Dedifferentiated amniotic fluid mesenchymal stem cell (primary cell): ENCODE data around the gene NFASC.

Experiments
- DNase-seq: peaks from one replicate; pipeline ENCODE4 v3.0.0-alpha.2; 2016; ENCODE audit errors: extremely low spot score

NFASC gene

DNA sequence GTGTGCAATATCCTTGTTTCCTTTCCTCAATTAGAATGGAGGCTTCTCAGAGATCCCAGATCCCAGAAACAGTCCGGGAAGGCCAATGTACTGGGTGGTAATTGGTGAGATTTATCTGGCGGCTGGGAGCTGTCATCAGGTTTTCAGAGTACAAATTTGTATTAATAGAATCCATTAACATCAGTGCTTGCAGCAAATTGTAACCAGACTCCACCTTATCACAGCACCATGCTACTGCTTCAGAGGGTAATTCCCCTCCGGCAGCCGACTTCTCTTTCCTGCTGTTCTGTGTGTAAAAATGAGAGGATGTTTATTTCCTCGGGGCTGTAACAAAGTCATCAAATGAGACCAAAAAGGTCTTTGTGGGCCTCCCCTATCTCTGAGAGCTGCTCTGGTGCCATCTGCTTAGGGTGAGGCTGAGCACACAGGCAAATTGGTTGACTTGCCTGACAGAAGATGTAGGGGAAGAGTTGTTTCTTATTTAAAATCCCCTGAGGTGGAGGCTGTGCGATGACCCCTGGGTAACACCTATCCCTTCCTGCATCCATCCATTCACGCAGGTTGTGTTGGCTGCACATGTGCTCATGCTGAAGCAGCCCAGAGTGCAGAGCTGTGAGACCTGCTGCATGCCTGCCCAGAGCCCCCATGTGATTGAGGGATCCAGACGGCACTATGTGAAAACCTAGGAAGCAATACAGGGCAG is 19.2 kb downstream of the NFASC start:
- no peak for DNase-seq

DNA sequence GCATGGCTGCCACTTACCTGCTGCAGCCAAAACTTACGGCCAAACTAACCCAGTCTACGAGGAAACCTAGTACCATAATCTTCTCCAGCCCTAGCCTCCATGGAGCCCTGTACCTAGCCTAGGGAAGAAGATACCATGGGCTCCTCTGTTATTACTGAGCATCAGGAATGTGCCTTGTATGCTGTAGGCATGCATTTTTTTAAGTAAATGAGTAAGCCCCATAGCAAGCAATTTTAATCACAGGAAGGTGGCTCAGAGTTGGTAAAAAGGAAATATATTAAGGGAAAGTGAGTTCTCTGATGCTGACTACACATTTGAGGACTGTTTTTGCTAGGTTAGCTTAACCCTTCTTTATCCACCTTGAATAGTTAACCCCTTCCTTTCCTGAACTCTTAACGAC is 21.2 kb downstream of the NFASC start:
- no peak for DNase-seq

DNA sequence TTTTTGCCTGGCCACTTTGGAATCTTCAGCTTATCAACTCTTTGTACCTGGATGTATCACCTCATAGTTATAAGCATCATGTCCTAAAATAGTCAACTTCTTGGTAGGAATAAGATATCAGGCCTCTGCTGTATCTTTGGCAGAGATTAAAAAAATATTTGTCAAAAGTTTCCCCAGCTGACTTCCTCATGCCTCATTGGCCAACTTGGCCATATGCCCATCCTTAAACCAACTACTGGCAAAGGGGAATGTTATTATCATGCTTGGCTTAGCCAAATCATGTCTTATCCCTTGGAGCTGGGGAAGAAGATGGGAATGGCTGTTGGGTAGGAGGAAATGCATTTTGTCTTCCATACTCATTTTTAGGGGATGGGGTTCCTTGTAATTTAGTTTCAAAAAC is 23.4 kb downstream of the NFASC start:
- DNase-seq, result no peak

DNA sequence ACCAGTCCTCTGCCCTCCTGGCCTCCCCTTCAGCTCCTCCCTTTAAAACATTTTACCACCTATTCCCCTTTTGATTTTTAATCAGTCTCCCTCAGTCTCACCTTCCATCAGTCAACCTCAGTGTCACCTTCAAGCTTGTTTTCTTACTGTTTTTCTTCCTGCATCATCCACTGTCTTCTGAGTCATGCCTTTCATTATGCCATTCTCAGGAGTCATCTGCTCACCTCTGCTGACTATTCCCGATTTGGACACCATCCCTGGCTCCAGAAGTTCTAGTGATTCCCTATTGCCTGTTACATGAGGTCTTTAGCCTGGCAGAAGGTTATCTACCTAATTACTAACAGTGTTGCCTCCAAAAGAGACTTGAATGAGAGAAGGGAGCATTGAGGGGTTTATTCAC is 23.9 kb downstream of the NFASC start:
- DNase-seq, result no peak

DNA sequence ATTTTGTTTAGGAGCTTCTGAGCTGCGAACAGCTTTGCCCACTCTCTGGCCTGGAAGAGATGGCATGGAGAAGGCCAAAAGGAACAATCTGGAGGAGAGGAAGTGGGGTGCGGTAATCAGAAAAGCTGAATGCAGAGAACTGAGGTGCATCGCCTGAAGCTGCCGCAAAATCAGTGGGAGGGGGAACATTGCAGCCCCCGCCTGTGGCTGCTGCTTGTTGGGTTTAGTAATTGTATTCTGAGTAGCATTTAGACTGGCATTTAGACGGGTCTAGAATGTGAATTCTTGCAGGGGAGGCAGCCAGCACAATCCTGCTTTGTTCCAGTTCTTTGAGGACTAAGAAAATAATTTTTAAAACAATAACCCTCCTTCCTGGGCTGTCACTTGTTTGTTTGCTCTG is 25.4 kb downstream of the NFASC start:
- no peak for DNase-seq

DNA sequence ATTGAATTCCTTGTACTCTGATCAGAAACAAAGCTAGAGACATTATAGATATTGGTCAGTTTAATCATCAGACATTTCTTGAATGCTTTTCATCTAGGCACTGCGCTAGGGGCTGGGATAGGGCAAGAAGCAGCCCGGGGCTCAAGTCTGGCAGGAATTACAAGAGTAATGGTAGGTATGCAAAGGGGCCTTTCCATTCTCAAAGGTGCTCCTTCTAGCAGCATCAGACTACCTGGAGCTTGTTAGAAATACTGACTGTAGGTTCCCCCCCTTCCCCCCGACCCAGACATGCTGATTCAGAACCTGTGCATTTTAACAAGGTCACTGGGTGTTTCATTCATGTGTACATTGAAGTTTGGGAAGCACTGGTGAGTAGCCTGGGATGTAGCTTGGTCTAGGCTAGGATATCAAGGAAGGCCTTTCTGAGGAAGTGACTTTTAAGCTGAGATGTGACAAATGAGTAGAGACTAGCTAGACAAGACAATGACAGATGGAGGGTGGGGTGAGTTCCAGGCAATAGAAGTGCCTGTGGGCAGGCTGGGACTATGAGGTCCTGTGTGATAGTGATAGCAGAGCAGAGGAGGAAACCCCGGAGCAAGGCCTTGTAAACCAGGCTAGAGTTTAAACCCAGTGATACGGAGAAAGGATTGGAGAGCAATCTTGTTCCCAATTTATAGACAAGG is 26.3 kb downstream of the NFASC start:
- no peak for DNase-seq

DNA sequence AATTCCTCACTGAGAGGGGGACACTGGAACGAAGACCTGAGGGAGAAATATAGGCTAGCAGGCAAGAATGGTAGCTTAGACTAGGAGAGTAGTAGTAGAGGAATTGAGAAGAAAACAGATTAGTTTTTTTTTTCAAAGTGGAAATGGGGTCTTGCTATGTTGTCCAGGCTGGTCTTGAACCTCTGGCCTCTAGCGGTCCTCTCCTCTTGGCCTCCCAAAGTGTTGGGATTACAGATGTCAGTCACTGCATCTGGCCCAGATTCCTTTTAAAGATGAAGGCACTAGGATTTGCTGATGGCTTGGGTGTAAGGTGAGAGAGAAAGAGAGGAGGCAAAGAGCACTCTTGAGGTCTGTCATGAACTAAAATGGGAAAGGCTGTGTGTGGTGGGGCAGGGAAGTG is 30.1 kb downstream of the NFASC start:
- DNase-seq, result no peak

DNA sequence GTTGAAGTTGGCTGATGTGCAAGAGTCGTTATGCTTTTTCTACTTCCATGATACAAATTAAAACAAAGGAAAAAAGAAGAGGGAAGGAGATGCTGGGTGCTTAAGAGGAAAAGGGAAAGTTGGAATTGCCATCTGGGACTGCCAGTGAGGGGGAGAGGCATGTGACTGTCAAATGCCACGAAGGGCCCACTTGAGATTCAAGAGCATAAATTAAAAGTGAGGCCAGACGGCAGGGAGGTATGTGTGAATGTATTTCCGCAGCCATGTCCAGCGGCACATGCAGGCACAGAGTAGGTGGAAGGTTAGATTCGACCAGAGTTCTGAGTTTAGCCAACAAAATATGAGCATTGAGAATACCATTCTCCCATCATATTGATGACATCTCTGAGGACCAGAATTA is 32.0 kb downstream of the NFASC start:
- no peak for DNase-seq

DNA sequence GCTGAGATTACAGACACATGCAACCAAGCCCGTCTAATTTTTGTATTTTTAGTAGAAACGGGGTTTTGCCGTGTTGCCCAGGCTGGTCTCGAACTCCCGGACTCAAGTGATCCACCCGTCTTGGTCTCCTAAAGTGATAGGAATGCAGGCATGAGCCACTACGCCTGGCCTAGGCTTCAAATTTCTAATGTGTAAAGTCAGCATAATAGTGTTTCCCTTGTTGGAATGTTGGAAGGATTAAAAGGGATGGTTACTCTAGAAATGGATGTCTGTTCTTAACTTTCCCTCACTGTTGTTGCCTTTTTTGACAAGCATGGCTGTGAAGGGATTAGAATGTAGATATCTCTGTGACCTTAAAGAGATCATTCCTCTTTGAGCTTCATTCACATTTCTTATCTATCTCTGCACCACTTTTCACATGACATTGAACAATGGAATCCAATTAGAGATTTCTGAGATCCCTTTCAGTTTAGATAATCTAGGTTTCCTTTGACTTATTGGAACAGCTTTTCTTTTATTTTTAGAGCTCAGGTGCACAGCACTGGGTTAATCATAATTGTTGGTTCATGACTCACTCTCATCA is 33.7 kb downstream of the NFASC start:
- no peak for DNase-seq

DNA sequence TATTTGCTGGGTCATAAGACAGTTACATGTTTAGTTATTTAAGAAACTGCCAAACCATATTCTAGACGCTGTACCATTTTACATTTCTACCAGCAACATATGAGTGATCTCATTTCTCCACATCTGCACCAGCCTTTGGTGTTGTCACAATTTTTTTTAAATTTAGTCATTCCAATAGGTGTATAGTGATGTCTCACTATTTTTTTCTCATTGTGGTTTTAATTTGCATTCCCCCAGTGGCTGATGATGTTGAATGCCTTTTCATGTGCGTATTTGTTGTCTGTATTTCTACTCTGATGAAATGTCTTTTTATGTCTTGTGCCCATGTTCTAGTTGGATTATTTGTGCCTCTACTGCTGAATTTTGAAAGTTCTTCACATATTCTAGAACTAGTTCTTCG is 38.4 kb downstream of the NFASC start:
- no peak for DNase-seq

DNA sequence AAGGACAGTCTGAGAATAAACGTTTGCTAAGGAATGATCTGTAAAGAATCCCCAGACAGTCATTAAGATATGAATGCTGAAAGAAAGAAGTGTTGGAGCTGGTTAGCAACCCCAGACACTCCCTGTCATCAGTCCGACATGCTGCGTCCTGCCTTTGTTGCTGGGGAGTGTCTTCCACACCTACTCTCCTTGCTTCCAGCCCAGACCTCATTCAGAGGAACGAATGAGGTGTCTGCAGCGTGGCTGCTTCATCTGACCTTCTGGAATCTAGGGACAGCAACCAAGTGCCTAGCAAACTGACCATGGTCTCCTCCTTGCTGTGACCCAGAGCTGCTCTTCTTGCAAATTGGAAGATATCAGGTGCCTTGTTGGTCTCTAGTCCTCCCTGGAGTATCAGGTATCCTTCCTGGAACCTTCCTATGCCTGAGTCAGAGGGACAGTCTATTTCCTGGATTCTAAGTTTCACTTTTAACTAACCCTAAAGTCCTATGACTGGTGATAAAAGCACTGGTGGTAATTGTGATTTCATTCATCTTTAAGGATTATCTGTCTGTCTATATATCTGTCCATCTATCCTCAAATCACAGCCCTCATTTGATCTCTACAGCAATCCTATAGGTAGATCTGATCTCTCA is 45.3 kb downstream of the NFASC start:
- DNase-seq, result no peak

DNA sequence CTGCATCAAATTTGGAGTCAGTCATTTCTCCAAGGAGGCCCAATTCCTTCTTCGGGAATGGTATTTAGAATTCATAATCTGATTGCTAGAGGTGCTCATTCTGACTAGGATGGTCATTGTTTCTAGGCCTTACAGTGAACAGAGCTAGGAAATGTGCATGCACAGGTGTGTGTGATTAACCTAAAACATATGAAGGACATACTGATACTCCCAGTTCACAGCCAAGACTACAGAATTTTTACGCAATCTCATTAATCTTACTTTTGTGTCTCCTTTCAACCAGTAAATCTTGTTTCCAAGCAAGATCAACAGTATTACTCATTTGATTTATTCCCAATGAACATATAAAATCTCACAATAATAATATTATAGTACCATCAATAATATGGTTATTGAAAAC is 47.1 kb downstream of the NFASC start:
- DNase-seq, result no peak

DNA sequence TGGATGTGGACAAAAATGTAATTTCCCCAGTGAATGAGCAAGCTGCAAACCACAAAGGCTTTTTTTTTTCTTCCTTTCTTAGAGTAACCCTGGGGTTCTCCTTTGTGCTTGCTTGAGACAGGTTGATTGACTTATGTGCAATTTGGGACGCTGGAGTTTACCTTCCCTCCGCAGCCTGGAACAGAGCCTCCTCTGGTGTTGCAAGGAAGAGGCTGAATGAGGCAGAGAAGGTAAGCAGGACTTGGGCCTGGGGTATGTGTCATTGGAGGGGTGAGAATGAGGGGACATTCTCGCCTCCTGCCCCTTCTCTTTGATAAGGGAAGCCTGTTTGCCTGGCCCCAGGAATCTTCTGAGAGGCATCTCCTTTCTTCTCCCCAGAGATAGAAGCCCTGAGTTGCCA is 49.8 kb downstream of the NFASC start:
- DNase-seq, result no peak

DNA sequence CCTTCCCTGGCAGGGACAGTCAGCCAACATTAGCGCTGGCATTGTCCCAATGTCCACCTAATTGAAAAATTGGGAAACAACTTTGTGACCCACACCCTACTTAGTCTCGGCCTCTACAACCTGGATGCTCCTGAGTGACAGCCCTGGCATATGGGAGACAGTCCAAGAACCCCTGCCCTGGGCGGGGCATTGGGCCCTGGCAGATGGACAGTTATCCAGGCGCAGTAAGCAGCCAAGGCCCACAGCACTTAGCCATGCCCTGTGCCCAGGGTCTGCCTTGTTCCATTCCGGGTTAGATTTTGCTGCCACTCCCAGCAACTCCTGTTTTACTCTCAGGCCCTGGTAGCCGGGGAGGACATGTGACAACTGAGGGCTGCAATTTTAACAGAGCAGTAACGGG is 50.3 kb downstream of the NFASC start:
- no peak for DNase-seq

DNA sequence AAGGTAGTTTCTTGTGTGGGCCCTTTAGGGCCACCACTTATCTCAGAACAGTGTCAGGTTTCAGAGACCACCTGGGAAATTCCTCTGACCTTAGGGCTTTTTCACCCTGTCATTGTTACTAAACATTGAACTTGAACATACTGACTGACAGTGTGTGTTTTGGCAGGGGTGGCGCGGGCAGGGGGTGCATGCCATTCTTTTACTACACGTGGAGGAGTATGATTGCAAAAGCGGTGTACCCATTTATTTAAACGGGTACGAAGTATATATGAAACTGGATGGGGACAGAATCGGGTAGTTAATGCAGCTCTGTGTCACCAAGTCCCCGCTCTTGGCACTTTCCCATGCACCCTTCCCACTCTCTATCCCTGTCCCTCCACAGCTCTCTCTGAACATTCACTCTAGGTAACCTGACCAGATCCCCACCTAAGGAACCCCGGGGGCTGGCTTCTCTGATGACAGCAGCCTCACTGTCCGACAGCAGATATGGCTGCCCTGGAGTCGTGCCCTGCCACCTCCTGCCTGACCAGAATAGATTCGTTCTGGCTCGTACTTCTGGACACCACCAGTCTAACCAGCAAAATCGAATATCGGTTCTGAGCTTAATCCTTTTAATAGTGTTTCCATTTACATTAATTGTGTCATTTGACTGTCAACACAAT is 51.3 kb downstream of the NFASC start:
- no peak for DNase-seq

DNA sequence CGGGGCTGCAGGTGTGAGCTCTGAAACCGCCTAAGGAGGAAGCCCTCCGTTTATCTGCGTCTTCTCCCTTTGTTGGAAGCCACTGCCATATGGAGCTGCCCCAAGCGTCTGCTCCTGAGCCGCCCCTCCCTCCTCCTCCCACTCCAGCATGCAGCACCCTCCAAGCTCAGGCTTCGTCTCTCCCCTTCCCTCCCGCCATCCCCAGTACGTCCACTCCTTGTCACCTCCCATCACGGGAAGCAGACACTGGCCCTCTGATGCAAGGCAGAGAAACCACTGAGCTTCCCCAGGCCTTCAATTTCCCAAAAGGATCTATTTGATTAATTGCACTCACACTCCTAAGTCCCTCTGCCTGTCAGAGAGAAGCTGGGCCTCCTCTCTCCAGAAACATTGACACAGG is 52.5 kb downstream of the NFASC start:
- DNase-seq, result no peak

DNA sequence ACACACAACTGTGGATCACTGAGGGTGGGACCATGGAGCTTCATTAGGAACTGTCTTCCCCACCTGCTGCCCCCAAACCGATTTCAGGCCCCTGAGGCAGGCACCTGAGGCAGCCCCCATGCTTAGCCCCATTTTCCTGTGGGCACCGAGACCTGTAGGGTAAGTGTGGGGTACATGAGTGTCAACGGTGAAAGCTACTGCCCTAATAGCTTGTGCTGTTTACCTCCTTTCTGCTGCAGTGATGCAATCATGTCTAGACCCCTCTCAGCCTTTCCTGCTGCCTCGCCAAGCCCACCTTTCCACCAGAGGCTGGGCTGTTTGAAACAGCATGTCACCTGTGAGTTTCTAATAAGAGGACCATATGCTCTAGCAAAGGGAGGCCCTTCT is 53.0 kb downstream of the NFASC start:
- DNase-seq, result no peak

DNA sequence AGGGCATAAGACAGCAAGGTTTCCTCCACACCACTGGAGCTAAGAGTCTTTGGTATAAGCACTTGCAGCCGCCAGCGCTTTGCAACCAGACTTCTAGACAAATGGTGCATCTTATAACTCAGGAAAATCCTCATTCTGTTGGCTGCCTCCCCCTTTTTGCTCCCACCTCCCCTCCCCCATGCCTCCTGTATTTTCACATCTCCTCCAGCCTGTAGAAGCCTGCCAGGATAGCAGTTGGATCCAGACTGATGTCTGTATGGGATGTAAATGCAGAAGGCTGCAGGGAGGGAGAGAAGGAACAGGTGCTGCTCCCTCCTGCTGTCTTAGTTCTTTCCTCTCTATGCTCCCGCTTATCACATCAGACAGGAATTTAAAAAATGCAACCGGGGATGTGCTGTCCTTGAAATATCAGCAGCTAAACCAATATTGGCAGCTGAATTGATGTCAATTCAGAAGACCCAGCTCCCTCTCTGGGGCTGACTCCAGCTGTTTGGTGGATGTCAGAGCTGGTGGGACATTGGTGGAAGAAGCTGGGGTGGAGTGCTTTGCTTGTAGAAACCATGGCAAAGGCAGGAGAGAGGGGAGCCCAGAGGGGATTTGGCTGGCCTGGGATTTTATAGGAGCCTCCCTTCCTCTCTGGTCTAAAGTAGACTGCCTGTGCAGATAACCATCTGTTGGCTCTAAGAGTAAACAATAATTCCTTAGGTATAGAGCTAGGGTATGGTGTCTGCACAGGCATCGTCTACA is 53.5 kb downstream of the NFASC start:
- no peak for DNase-seq

DNA sequence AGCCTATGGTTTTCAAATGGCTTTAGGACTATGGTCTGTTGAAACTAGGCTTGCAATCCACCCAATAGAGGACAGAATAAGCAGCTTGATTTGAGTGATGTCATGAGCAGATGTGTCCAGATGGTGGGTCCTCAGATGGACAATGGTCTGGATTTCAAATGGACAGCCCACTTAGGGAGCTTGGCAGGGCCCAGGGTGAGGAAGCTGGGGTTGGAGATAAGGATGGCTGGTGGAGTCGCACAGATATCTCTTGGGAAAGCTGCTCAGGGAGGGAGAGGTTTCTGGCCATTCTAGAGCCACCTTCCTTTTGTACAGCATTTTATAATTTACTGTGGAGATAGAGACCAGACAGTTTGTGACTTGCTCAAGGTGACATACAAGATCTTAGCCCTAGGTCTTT is 55.0 kb downstream of the NFASC start:
- no peak for DNase-seq

DNA sequence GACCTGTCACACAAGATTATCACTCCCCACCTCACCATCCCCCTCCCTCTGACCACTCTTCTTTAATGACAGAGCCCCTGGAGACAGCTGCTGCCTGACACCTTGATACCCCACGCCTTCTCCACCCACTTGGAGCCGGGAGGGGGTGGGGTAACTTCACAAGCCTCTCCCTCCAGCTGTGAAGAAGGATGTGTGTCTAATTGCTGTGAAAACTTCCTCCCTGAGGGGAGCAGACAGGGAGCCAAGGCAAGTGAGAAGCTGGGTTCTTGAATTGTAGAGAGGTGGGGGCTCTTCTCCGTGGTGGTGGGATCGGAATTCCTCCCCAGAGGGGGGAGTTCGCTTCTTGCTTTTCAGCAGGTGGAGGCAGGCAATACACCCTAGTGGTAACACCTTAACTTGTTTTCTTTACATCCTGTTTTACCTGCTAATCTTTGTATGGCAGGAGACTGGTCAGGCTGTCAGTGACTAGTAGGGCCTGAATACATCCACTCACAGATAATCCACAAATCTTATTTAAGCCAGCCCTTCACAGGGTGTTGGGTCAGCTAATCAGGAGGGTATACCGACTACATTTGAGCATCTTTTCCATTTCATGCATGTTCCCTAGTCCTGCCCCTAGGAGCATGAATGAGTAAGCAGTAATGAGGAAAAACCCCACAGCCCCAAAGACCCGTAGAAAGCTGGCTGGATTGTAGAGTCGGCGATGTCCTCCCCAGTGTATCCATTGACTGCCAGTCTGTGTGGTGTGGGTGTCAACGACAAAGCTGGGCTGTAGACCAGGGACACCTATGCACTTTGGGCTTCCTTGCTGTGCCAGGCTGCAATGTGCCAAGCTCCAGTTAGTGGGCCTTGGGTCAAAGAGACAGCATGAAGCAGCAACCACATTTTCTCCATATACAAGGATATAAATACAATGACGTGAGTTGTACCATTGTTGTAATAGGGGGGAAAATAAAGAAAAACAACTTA is 57.3 kb downstream of the NFASC start:
- no peak for DNase-seq
